A673 (cell line): Measurements from ENCODE around the gene RGR. TPM values are rescaled to one million over a fixed set of nuclear protein-coding genes. Genes with fewer than 3 reads are reported as not detected.

Source experiments
- BruUV-seq: library from RNA; stranded (reverse); fragments of 400-500 nt; replicated peaks from 2 replicates; lab custom pipeline; 2021; lab: Mats Ljungman, UMichigan
- CTCF ChIA-PET: fragments of 300-600 bp; sonication (Branson Sonifier 250); formaldehyde crosslinking; loops from one replicate; lab custom pipeline; 2022; ENCODE audit warnings: antibody characterized with exemption; lab: Charles Lee
- POLR2A ChIA-PET: fragments of 300-600 bp; sonication (Branson Sonifier 250); formaldehyde crosslinking; loops from one replicate; lab custom pipeline; 2022; ENCODE audit warnings: antibody characterized with exemption; ENCODE audit not compliant: low non-redundant PET; lab: Charles Lee
- DNase-seq: peaks from one replicate; pipeline ENCODE4 v3.0.0-alpha.2; 2015; ENCODE audit warnings: low spot score
- H3K27ac ChIP-seq: fragments of 200-600 bp; sonication (generic); 2 replicates; pipeline ENCODE4 v1.5.1; 2016; ENCODE audit warnings: mixed run types, low read depth, mild to moderate bottlenecking, mixed read lengths, antibody characterized with exemption, low read length; ENCODE audit not compliant: poor library complexity, severe bottlenecking
- H3K27me3 ChIP-seq: fragments of 200-600 bp; sonication (generic); replicated peaks from 2 replicates; pipeline ENCODE4 v1.6.1; 2017; ENCODE audit warnings: mixed run types, low read depth, mild to moderate bottlenecking, mixed read lengths, antibody characterized with exemption, low read length; ENCODE audit not compliant: insufficient read depth, poor library complexity
- H3K36me3 ChIP-seq: fragments of 200-600 bp; sonication (generic); 2 replicates; pipeline ENCODE4 v1.6.1; 2016; ENCODE audit warnings: mixed run types, mild to moderate bottlenecking, mixed read lengths, antibody characterized with exemption, low read length; ENCODE audit not compliant: insufficient read depth, poor library complexity, severe bottlenecking
- H3K4me1 ChIP-seq: fragments of 200-600 bp; sonication (generic); 2 replicates; pipeline ENCODE4 v1.6.1; 2017; ENCODE audit warnings: mixed run types, mild to moderate bottlenecking, mixed read lengths, antibody characterized with exemption, low read length; ENCODE audit not compliant: insufficient read depth, poor library complexity, severe bottlenecking
- H3K4me3 ChIP-seq: fragments of 200-600 bp; sonication (generic); 2 replicates; pipeline ENCODE4 v1.5.1; 2016; ENCODE audit warnings: low read depth, mixed run types, mild to moderate bottlenecking, mixed read lengths, low read length; ENCODE audit not compliant: poor library complexity, severe bottlenecking
- H3K9me3 ChIP-seq: fragments of 200-600 bp; sonication (generic); 2 replicates; pipeline ENCODE4 v1.6.1; 2016; ENCODE audit warnings: mixed run types, low read depth, mild to moderate bottlenecking, mixed read lengths, antibody characterized with exemption, low read length; ENCODE audit not compliant: poor library complexity, severe bottlenecking
- CTCF ChIP-seq: fragments of 300-800, 200-600 bp; sonication (generic); conservative IDR thresholded peaks from 2 replicates; pipeline ENCODE4 v1.5.1; 2017; ENCODE audit warnings: low read depth, mild to moderate bottlenecking, antibody characterized with exemption, low read length, moderate library complexity, mixed read lengths
- EZH2 ChIP-seq: fragments of 200-600 bp; sonication (generic); IDR thresholded peaks from 2 replicates; pipeline ENCODE4 v1.6.1; 2017; ENCODE audit warnings: borderline replicate concordance, low read depth, mild to moderate bottlenecking, mixed read lengths, antibody characterized with exemption, low read length; ENCODE audit not compliant: poor library complexity, severe bottlenecking
- intact Hi-C: fragments of 100-400 bp; cut with micrococcal nuclease; formaldehyde crosslinking; loops from one replicate; pipeline ENCODE4 v1.10.0; 2022; ENCODE audit not compliant: unreplicated experiment
- total RNA-seq: library from RNA; stranded (reverse); gene quantifications from 2 replicates; pipeline ENCODE4 v1.2.3, GENCODE V29; 2021

Gene RGR
- total RNA-seq, 1 experiment from 2014 or later: not detected

GRCh38 chr10:84233940-84234339, 10.9 kb upstream of the RGR start:
- Histone ChIP-seq H3K27me3 (peaks cover 29% of the 10 kb centered on the region), H3K4me3 (no peak overlapping the region), H3K36me3 (no peaks in the 10 kb centered on the region), H3K4me1 (no peaks in the 10 kb centered on the region), H3K9me3 (no peaks in the 10 kb centered on the region), H3K27ac (no peak overlapping the region)
- no peak for DNase-seq
- no peak for TF ChIP-seq CTCF
- TF ChIP-seq EZH2: no peak
- BruUV-seq: no TSS peak
- ChIA-PET POLR2A (no interaction called here), CTCF (no interaction called here)
- intact Hi-C loops: no loop called here

- no peaks in the 10 kb centered on the region for H3K9me3 ChIP-seq
- H3K27me3 ChIP-seq: peaks cover 29% of the 10 kb centered on the region
- H3K4me3 ChIP-seq: no peak overlapping the region
- TF ChIP-seq EZH2 (no peak), CTCF (no peak)
- ChIA-PET CTCF (no interaction called here), POLR2A (no interaction called here)
- DNase-seq: no peak
- H3K4me1 ChIP-seq: no peaks in the 10 kb centered on the region
- H3K36me3 ChIP-seq: no peaks in the 10 kb centered on the region
- H3K27ac ChIP-seq: no peak overlapping the region
- BruUV-seq: no TSS peak
- intact Hi-C loops: no loop called here
Measured at GRCh38 chr10:84234479-84234878, 10.4 kb upstream of the RGR start.

GRCh38 chr10:84235096-84235495, 9.8 kb upstream of the RGR start:
- ChIA-PET POLR2A (no interaction called here), CTCF (no interaction called here)
- TF ChIP-seq CTCF: no peak
- no peak for TF ChIP-seq EZH2
- no peak for DNase-seq
- Histone ChIP-seq H3K27ac (no peak overlapping the region), H3K9me3 (no peaks in the 10 kb centered on the region), H3K36me3 (no peaks in the 10 kb centered on the region), H3K4me1 (no peaks in the 10 kb centered on the region), H3K27me3 (peaks cover 29% of the 10 kb centered on the region), H3K4me3 (no peak overlapping the region)
- BruUV-seq: no TSS peak
- intact Hi-C loops: no loop called here
